NOMO-1 treated with DMSO at 0.1 percent for 48 hours (cell line): ENCODE data around the gene MRPL27.

ENCODE experiments used
- DNase-seq: peaks from one replicate; lab custom pipeline; 2025; ENCODE audit not compliant: unreplicated experiment; lab: John Stamatoyannopoulos, UW

The MRPL27 gene

GRCh38 chr17:50388728-50389127 is 15.7 kb upstream of the MRPL27 start:
- no peak for DNase-seq

GRCh38 chr17:50386510-50386909 is 13.5 kb upstream of the MRPL27 start:
- DNase-seq, result no peak

- no peak for DNase-seq
Observed at GRCh38 chr17:50382931-50383330, 9.9 kb upstream of the MRPL27 start.

DNA sequence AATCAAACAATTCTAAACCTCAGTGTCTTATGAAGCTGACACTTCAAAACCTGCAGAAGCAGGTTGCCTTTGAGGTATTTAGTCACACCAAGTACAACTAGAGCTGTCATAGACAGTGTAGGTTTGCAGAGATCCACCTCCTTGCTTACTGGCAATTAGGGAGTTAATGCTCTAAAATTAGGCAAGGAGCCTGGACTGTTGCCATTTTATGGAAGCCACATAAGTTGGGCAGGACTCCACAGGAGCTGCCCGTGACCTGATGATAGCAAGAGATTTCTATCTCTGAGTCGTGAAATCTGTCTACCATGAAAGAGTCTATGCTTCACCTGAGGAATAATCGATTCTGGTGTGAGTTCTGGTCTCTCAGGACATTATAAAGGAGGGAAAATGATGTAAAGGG is 8.9 kb upstream of the MRPL27 start:
- DNase-seq, result no peak

DNA sequence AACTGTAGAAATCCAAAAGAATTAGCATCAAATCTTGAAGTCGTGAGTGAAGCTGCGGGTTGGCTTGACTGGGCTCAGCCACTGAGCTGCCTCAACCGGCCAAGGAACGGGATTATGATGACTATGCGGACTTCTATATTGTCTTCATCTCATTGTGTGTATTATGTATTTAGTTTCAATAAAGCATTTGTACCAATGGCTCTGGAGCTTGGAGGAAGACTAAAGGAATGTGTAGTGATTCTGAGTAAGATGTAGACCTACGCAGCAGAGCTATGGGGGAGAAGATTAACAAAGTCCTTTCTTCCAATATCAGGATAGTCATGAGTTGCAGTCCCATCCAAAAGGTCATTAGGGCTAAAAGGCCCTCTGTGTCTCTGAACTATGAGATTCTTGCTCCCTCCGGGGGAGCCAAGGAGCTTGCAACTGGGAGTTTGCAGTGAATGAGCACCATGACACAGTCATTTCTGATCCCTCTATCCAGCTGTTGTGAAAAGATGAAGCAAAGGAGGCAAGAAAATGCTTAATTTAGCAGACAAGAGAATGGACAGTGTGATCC is 8.4 kb upstream of the MRPL27 start:
- no peak for DNase-seq

GRCh38 chr17:50380369-50381259 is 7.6 kb upstream of the MRPL27 start:
- DNase-seq, result no peak

DNA sequence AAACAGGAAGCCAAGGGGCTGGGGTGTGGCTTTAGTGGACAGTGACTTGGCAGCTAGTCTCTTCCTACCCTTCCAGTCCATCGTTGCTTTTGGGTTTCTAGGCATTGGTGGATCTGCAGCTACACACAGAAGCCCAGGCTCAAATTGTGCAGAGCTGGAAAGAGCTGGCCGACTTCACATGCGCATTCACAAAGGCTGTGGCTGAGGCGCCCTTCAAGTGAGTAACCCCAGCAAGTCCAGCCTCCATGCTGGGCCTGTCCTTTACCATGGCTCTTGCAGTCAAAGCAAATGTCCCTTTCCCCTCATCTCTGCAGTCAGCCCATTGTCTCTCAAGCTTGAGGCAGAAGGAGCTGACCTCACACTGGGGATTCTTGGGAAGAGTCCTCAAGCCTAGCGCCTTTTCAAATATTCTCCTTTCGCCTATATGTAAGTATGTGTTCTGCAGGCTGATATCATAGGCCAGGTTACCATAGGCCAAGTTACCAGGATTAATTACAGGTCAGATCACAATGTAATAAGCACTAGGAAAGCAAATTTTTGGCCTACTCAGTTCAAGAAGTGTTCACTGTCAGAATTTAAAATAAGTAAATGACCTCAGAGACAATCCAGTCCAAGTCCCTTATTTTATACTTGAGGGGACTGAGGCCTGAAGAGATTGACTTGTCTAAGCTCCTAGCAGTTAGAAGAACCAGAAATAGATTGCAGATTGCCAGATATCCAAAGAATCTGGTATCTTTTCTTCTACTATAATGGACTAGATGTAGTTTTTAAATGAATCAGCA is 6.6 kb upstream of the MRPL27 start:
- DNase-seq, result no peak

GRCh38 chr17:50375858-50376538 is 3.0 kb upstream of the MRPL27 start:
- no peak for DNase-seq

GRCh38 chr17:50373705-50374104 is 721 bp upstream of the MRPL27 start:
- no peak for DNase-seq

DNA sequence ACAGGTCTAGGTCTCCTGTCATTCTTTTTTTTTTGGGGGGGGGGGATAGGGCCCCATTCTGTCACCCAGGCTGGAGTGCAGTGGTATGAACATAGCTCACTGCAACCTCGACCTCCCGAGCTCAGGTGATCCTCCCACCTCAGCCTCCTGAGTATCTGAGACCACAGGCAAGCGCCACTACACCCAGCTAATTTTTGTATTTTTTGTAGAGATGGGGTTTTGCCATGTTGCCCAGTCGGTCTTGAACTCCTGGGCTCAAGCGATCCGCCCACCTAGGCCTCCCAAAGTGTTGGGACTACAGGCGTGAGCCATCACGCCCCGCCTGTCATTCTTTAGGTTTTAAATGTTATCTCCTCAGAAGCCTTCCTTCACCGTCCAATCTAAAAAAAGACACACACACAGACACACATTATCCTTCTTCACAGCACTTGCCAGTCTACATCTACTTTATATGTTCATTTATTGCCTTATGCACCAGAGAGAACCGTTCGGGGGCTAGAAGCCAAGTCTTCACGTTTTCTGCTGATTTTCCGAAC is 694 bp downstream of the MRPL27 start:
- no peak for DNase-seq

GRCh38 chr17:50371526-50371925 is 1.5 kb downstream of the MRPL27 start:
- no peak for DNase-seq

DNA sequence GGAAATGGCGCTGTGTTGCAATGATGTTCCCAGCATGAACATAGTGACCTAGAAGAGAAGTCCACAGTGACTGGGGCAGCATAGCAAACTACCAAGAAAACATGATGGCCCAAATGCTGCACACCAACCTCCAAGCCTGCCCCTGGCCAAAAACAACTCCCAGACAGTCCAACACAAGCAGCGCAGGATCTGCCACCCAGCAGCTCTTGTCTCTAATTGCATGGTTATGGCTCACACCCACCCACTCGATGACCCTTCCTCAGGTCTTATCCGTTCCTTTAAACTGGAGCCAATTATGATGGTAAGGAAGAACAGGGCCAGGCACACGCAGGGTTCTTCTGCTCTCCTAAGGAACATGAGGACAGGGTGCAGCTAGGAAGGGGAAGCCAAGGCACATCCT is 2.9 kb downstream of the MRPL27 start:
- no peak for DNase-seq

DNA sequence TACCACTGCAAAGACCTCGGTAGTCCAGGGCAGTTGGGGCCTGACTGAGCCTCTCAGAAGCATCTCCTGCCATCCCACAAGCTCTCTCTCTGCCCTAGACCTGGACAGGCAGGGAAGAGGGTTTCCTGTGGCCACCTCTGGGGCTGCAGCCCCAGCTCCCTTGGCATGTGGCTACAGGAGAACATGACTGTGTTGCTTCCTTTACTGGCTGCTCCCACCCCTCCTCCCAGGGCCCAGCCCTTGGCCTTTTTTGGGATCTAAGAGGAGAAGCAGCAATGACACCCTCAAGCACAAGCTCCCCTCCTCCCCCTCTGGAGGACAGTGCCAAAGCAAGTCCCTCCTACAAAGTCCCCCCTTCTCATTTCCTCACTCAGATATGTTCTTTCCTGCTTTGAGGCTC is 5.6 kb downstream of the MRPL27 start:
- DNase-seq, result no peak

DNA sequence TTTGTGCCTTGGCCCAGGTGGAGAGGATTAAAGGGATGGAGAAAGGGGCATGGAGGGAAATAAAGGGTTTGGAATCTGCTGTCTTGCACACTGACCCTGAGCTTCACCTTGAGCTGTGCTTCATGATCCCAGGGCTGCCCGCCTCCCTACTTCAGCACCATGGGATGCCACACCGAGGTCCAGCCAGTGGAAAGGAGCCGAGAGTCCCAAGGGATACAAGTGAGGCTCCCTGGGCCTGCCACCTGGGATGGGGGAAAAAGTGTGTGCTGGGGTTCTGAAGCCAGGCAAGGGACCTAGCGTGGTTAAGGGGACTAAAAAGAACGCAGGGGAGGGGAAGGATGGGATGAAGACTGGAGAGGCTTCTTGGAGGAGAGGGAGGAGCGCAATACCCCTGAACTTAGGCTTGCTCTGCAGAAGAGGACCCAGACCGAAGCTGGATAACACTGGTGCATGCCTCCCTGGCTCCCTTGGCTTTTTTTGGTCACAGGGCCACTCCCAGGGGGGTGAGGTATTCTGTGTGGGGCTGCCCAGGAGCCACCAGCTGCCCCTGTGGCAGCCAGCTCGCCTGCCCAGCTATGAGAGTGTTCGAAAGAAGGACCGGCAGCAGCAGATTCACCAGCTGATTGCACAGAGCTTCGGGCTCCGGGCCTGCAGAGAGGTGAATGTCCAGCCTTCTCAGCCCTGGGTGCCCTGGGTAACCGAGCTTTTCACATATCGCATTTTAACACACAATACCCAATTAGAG is 7.2 kb downstream of the MRPL27 start:
- no peak for DNase-seq

- no peak for DNase-seq
Observed at GRCh38 chr17:50365165-50365564, 7.8 kb downstream of the MRPL27 start.

DNA sequence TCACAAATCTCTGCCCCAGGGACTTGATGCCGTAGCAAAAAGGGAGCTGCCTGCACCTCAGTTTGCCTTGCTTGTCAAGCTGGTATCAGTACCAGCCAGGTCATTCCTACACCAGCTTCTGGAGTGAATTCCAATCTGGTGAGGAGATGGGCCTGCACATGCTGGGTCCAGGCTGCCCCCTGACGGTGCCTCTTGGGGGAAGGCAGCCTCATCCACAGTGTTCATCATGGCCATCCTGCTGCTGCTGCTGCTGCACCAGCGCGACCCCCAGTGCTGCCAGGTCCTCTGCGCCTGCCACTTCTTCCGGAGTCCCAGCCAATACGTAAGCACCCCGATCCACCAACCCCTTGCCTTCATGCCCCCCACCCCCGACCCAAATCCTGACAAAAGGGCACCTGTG is 8.3 kb downstream of the MRPL27 start:
- no peak for DNase-seq

- no peak for DNase-seq
Observed at GRCh38 chr17:50364061-50364458, 8.9 kb downstream of the MRPL27 start.

GRCh38 chr17:50363217-50364060 is 9.5 kb downstream of the MRPL27 start:
- DNase-seq, result no peak

- no peak for DNase-seq
Observed at GRCh38 chr17:50362661-50363060, 10.3 kb downstream of the MRPL27 start.
